Gastrocnemius medialis (tissue), 4 donors: Measurements from ENCODE around the gene RBFOX1.

Experiments used
- CTCF ChIP-seq, 5 experiments: fragments of 450-650 bp in 3 of 5; fragments of 200-600 bp in 2 of 5; sonication (generic) in 2 of 5; IDR thresholded peaks in 4 of 5; conservative IDR thresholded peaks in 1 of 5; 1 replicate in 4 of 5; 2 replicates in 1 of 5; pipeline ENCODE4 v1.5.1; 2016 to 2019; ENCODE audit warnings: antibody characterized with exemption in 5 of 5, mild to moderate bottlenecking in 3 of 5, moderate library complexity in 3 of 5
- POLR2A ChIP-seq, 2 donors: fragments of 450-650 bp; IDR thresholded peaks; one replicate each; pipeline ENCODE4 v1.6.1; 2017; ENCODE audit warnings: antibody characterized with exemption in 2 of 2, mild to moderate bottlenecking in 2 of 2, moderate library complexity in 2 of 2

GRCh38 chr16:7317982-7318381 lies 14.7 kb upstream of the RBFOX1 start:
- TF ChIP-seq CTCF (IDR thresholded peaks at IDR 0.05 in 4 of 5, conservative IDR thresholded peaks at IDR 0.05 in 1 of 5): no peak
- TF ChIP-seq POLR2A (IDR thresholded peaks at IDR 0.05): no peak
